ENCODE results near the gene CADM2. TPM values are rescaled to one million over a fixed set of nuclear protein-coding genes. Genes with fewer than 3 reads are reported as not detected.

Gene CADM2
- total RNA-seq, 1 donor: not detected

DNA sequence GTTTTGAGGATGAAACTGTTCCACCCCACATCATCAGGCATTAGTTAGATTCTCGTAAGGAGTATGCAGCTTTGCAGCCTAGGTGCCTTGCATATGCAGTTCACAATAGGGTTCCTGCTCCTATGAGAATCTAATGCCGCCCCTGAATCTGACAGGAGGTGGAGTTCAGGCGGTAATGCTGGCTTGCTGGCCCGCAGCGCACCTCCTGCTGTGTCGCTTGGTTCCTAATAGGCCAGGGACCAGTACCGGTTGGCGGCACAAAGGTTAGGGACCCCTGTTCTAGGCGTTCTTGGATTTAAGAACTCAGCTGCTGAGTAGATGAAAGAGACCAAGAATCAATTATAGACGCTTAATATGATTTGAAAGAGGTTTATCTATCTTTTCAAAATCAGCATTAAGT, 595.4 kb downstream of the CADM2 start:
- no peaks in the 10 kb centered on the region for H4K20me1 ChIP-seq (ENCODE audit: insufficient read depth, low read length)
- no peaks in the 10 kb centered on the region for H3K36me3 ChIP-seq (ENCODE audit: insufficient read depth, low read length)
- H3K4me2 ChIP-seq (ENCODE audit: insufficient read depth, low read length): no peak overlapping the region
- TF ChIP-seq, protein P1, sequence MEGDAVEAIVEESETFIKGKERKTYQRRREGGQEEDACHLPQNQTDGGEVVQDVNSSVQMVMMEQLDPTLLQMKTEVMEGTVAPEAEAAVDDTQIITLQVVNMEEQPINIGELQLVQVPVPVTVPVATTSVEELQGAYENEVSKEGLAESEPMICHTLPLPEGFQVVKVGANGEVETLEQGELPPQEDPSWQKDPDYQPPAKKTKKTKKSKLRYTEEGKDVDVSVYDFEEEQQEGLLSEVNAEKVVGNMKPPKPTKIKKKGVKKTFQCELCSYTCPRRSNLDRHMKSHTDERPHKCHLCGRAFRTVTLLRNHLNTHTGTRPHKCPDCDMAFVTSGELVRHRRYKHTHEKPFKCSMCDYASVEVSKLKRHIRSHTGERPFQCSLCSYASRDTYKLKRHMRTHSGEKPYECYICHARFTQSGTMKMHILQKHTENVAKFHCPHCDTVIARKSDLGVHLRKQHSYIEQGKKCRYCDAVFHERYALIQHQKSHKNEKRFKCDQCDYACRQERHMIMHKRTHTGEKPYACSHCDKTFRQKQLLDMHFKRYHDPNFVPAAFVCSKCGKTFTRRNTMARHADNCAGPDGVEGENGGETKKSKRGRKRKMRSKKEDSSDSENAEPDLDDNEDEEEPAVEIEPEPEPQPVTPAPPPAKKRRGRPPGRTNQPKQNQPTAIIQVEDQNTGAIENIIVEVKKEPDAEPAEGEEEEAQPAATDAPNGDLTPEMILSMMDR (IDR thresholded peaks at IDR 0.05; ENCODE audit: extremely low read depth, low read depth, low read length): no peak
- H3K9me3 ChIP-seq (ENCODE audit: low read depth, low read length): no peaks in the 10 kb centered on the region
- H3K4me3 ChIP-seq (ENCODE audit: insufficient read depth, low read length): no peak overlapping the region
- no peaks in the 10 kb centered on the region for H3K79me2 ChIP-seq (ENCODE audit: insufficient read depth, low read length)
- DNase-seq (ENCODE audit: insufficient read length, low spot score, missing footprints): no peak
- H3K27ac ChIP-seq (ENCODE audit: low read depth, low read length): no peak overlapping the region
- no peaks in the 10 kb centered on the region for H3K27me3 ChIP-seq (ENCODE audit: insufficient read depth, low read length)
- no peak overlapping the region for H2AFZ ChIP-seq (ENCODE audit: low read length)
- no peaks in the 10 kb centered on the region for H3K4me1 ChIP-seq (ENCODE audit: insufficient read depth, low read length)

DNA sequence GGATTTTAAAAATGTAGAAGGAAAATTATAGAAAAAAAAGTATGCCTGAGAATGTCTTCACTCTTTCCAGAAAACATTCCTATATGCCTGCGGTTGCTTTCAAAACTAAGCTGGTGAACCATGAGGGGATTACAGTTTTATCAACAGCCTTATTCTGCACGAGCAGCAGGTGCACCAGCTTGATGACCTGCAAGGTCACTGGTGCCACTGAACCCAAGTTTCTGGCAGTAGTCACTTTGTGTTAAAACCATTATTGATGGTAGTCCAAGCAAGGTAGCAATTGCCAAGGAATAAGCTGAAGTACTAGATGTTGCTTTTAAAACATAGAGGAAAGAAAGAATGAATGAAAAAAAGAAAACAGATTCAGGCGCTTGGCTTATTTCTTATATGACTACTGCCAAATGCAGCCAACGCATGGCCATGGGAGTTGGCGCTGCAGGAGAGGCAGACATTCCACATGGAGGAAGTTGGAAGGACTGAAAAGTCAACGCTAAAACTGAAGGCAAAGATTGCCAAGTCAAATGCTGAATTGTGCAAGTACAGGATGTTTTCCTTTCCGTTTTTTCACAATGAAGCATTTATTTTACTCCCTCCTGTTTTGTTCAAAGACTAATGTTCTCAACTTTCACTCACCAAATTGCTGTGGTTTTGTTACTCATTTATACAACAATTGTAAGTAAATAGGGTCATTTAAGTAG, 601.4 kb downstream of the CADM2 start:
- no peaks in the 10 kb centered on the region for H3K4me1 ChIP-seq (ENCODE audit: insufficient read depth, low read length)
- H3K79me2 ChIP-seq (ENCODE audit: insufficient read depth, low read length): no peaks in the 10 kb centered on the region
- DNase-seq (ENCODE audit: insufficient read length, low spot score, missing footprints): no peak
- H3K27me3 ChIP-seq (ENCODE audit: insufficient read depth, low read length): no peaks in the 10 kb centered on the region
- H3K4me3 ChIP-seq (ENCODE audit: insufficient read depth, low read length): no peak overlapping the region
- H2AFZ ChIP-seq (ENCODE audit: low read length): no peak overlapping the region
- no peak overlapping the region for H3K27ac ChIP-seq (ENCODE audit: low read depth, low read length)
- TF ChIP-seq, protein P1 (IDR thresholded peaks at IDR 0.05; ENCODE audit: extremely low read depth, low read depth, low read length): no peak
- no peaks in the 10 kb centered on the region for H3K36me3 ChIP-seq (ENCODE audit: insufficient read depth, low read length)
- no peaks in the 10 kb centered on the region for H3K9me3 ChIP-seq (ENCODE audit: low read depth, low read length)
- no peaks in the 10 kb centered on the region for H4K20me1 ChIP-seq (ENCODE audit: insufficient read depth, low read length)
- H3K4me2 ChIP-seq (ENCODE audit: insufficient read depth, low read length): no peak overlapping the region

DNA sequence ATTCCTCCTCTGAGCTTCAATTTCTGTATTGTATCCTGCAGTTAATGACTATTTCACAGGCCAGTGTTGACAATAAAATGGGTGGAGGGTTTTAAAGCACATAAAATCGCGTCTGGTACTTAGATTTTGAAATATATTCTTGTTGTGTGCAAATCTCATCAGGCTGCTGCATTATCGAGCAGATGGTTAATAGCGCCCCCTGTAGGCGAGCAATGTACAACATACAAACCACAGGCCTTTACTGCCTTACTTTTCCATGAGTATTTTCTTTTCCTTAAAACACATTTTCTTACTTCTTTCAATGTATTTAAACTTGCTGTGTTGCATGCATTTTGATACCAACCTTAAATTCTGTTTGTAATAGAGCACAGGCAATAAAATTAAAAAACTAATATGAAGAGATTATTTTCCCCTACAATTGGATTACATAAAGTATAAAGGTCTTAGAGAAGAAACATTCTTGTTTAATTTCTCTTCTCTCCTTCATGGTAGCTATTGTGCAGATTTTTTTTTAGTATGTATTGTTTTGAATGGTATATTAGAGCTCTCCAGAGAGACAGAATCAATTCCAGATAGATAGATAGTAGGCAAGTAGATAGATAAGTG, 608.4 kb downstream of the CADM2 start:
- Histone ChIP-seq H4K20me1 (ENCODE audit: insufficient read depth, low read length) (no peaks in the 10 kb centered on the region), H3K4me1 (ENCODE audit: insufficient read depth, low read length) (no peaks in the 10 kb centered on the region), H2AFZ (ENCODE audit: low read length) (no peak overlapping the region), H3K27me3 (ENCODE audit: insufficient read depth, low read length) (no peaks in the 10 kb centered on the region), H3K27ac (ENCODE audit: low read depth, low read length) (no peak overlapping the region), H3K4me2 (ENCODE audit: insufficient read depth, low read length) (no peak overlapping the region), H3K36me3 (ENCODE audit: insufficient read depth, low read length) (no peaks in the 10 kb centered on the region), H3K4me3 (ENCODE audit: insufficient read depth, low read length) (no peak overlapping the region), H3K79me2 (ENCODE audit: insufficient read depth, low read length) (no peaks in the 10 kb centered on the region), H3K9me3 (ENCODE audit: low read depth, low read length) (no peaks in the 10 kb centered on the region)
- TF ChIP-seq, protein P1 (IDR thresholded peaks at IDR 0.05; ENCODE audit: extremely low read depth, low read depth, low read length): peak; percentile 70
- DNase-seq (ENCODE audit: insufficient read length, low spot score, missing footprints): no peak

DNA sequence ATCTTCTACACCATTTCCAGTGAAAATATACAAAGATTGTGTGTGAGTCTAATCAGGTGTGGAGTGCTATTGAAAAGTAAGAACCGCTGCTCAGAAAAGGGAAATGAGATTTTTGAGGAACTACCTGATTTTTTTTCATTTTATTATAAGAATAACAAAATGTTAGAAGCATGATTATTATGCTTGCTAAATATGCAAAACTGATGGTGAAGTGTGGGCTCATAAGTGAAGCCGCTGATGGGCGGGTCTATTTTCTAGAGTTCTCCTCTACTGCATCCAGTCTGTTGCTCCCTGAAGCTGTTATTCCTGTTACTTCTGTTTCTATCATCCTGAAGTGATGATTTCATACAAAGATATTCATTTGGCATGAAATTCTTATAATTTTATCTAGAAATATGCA, 612.0 kb downstream of the CADM2 start:
- no peaks in the 10 kb centered on the region for H3K36me3 ChIP-seq (ENCODE audit: insufficient read depth, low read length)
- H3K79me2 ChIP-seq (ENCODE audit: insufficient read depth, low read length): no peaks in the 10 kb centered on the region
- H3K27me3 ChIP-seq (ENCODE audit: insufficient read depth, low read length): no peaks in the 10 kb centered on the region
- no peaks in the 10 kb centered on the region for H3K4me1 ChIP-seq (ENCODE audit: insufficient read depth, low read length)
- H2AFZ ChIP-seq (ENCODE audit: low read length): no peak overlapping the region
- no peak overlapping the region for H3K4me2 ChIP-seq (ENCODE audit: insufficient read depth, low read length)
- DNase-seq (ENCODE audit: insufficient read length, low spot score, missing footprints): no peak
- no peaks in the 10 kb centered on the region for H3K9me3 ChIP-seq (ENCODE audit: low read depth, low read length)
- TF ChIP-seq, protein P1 (IDR thresholded peaks at IDR 0.05; ENCODE audit: extremely low read depth, low read depth, low read length): no peak
- no peak overlapping the region for H3K27ac ChIP-seq (ENCODE audit: low read depth, low read length)
- no peak overlapping the region for H3K4me3 ChIP-seq (ENCODE audit: insufficient read depth, low read length)
- H4K20me1 ChIP-seq (ENCODE audit: insufficient read depth, low read length): no peaks in the 10 kb centered on the region

Data from osteoblast (primary cell).